Dermis microvascular lymphatic vessel endothelial cell (primary cell): ENCODE data around the gene DPF1. TPM values are rescaled to one million over a fixed set of nuclear protein-coding genes. Genes with fewer than 3 reads are reported as not detected.

ENCODE experiments used
- DNase-seq, 2 donors: peaks; one replicate each; pipeline versions ENCODE4 v3.0.0 to v3.0.0-alpha.2; 2010; ENCODE audit warnings: low read depth in 2 of 2
- total RNA-seq: library from RNA; depleted of rRNA; stranded (reverse); fragments of >200 nt; gene quantifications from 2 replicates; pipeline ENCODE4 v1.2.1, GENCODE V29; 2014

DPF1 gene
- total RNA-seq, 1 donor from 2014 or later: 0.26 TPM

DNA sequence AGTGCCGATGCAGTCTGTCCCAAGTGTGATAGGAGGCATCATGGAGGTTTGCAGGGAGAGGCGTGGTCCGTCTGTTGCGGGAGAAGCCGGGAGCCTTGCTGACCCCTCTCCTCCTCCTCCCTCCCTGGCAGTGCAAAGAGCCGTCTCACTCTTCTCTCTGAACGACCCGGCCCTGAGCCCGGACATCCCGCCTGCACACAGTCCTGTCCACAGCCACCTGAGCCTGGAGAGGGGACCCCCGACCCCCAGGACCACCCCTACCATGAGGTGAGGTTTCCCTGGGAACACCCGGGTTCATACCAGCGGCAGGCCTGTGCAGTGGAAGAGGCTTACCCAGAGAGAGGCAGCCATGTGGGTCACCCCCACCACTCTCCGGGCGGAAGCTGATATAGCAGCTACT is 22.3 kb downstream of the DPF1 start:
- DNase-seq: no peak

DNA sequence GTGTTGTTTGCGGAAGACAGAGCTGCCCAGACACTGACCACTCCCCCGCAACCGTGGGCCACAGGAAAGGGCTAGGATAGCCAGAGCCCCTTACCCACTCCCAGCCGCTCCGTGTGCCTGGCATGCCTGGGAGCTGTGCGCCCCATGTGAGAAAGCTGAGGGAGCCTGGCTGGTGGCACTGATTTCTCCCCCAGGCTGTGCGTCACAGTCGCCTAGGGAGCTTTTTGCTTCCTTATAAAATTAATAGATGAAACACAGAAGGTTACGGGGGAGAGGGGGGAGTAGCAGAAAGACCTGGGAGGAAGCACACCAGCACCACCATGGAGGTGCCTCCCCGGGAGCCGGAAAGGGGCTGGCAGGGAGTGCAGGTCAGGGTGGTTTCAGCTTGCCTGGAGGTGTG is 24.7 kb downstream of the DPF1 start:
- DNase-seq: no peak

DNA sequence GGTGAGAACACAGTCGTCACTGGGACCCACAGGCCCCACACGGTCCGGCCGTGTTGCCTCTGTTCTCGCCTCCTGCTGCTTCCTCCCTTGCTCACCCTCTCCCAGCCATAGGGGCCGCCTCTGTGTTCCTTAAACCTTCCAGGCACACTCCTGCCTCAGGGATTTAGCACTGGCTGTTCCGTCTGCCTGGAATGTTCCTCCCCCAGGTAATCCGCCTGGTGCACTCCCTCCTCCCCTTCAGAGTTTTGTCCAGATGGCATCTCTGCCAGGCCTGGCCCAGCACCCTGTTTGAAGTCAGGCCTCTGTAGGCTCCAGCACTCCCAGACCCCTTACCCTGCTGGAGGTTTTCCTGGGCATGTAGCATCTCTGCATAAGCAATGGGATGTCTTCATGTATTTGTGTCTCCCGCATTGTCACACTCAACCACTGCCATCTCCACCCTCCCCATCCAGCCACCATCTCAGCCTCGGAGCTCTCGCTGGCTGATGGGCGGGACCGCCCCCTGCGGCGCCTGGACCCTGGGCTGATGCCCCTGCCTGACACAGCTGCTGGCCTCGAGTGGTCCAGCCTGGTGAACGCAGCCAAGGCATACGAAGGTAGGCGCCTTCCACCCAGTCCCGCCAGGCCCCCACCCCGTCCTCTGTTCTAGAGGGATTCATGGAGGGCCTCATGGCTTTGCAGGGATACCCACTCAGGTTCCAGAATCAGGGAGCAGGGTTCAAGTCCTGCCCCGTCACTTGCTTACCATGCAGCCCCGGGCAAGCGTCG is 25.9 kb downstream of the DPF1 start:
- no peak for DNase-seq

- DNase-seq: no peak
Measured at GRCh38 chr19:38196948-38197656, 26.9 kb downstream of the DPF1 start.

DNA sequence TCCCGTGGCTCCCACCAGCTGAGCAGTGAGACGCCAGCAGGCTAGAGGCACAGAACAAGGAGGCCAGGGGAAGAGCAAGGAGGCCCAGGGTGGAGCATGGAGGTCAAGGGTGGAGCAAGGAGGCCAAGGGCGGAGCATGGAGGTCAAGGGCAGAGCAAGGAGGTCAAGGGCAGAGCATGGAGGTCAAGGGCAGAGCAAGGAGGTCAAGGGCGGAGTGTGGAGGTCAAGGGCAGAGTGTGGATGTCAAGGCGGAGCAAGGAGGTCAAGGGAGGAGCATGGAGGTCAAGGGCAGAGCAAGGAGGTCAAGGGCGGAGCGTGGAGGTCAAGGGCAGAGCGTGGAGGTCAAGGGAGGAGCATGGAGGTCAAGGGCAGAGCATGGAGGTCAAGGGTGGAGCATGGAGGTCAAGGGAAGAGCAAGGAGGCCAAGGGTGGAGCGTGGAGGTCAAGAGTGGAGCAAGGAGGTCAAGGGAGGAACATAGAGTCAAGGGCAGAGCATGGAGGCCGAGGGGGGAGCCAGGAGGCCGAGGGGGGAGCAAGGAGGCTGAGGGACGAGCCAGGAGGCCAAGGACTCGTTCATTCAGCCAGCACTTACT is 27.7 kb downstream of the DPF1 start:
- DNase-seq: no peak

DNA sequence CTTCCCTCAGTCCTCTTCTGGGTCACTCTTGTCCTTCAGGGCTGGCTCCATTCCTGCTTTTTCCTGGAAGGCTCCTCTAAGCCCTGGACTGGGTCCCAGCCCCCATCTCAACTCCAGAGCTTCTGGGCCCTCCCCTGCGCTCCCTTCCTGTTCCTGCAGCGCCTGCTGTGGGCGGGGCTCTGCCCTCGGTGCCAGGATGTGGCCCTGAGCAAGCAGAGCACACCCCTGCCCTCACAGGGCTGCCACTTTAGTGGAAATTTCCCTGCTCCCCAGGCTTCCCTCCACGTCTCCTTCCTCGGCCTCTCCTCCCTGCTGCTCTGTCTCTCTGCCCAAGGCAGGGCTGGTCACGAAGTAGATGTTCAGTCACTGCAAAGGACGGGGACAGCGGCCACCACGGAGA is 28.8 kb downstream of the DPF1 start:
- DNase-seq: no peak

- no peak for DNase-seq
Measured at GRCh38 chr19:38194061-38194701, 29.8 kb downstream of the DPF1 start.

DNA sequence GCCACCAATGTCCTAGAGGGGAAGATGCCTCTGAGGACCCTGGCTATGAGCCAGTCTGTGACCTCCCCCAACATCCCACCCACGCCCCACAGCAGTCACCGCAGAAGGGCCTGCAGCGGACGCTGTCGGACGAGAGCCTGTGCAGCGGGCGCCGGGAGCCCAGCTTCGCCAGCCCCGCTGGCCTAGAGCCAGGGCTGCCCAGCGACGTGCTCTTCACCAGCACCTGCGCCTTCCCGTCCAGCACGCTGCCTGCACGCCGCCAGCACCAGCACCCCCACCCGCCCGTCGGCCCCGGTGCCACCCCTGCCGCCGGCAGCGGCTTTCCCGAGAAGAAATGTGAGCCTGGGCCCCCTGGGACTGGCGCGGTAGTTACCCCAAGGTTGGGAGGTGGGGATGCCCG is 30.6 kb downstream of the DPF1 start:
- DNase-seq: no peak

DNA sequence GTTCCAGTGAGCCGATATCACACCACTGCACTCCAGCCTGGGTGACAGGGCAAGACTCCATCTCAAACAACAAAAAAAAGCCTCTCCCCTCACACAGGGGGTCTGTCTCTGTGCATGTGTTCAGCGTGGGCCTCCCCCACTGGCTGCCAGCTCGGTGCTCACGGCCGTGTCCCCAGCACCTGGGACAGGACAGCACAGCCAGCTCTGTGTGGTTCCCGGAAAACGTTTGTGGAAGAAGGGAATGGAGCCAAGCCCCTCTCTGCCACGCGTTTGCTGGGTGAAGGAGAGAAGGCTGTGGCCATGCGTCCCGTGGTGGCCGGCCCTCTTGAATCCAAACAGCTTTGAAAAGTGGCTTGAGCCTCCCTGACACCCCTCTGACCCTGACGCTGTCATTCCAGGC is 32.3 kb downstream of the DPF1 start:
- DNase-seq: no peak

DNA sequence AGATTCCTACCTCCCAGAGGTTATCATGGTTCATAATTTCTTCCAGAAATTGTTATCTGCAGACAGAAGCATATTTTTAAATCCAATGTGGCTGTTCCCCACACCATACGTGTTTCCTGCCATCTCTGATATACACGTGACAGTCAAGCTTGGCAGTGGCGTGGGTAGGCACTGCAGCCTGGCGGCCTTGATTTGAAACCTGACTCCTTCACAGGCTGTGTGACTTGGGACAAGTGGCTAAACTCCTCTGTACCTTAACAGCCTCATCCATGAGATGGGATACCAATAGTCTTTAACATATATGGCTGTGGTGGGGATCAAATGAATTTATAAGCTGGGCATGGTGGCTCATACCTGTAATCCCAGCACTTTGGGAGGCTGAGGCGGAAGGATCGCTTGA is 33.2 kb downstream of the DPF1 start:
- no peak for DNase-seq

- DNase-seq: no peak
Measured at GRCh38 chr19:38190061-38190460, 34.0 kb downstream of the DPF1 start.

DNA sequence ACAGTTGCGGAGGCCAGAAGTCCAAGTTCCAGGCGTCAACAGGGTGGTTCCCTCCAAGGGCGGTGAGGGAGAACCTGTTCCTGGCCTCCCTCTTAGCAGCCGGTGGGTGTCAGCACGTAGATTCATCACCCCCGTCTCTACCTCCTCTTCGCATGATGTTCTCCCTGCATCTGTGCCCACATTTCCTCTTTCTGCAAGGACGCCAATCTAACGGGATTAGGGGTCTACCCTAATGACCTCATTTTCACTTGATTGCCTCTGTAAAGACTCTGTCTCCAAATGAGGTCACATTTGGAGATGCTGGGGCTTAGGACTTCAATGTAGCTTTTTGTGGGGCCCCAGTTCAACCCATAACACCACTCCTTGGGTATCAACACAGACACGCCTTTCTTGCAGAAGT is 38.5 kb downstream of the DPF1 start:
- DNase-seq: no peak

- DNase-seq: no peak
Measured at GRCh38 chr19:38184815-38185214, 39.2 kb downstream of the DPF1 start.

DNA sequence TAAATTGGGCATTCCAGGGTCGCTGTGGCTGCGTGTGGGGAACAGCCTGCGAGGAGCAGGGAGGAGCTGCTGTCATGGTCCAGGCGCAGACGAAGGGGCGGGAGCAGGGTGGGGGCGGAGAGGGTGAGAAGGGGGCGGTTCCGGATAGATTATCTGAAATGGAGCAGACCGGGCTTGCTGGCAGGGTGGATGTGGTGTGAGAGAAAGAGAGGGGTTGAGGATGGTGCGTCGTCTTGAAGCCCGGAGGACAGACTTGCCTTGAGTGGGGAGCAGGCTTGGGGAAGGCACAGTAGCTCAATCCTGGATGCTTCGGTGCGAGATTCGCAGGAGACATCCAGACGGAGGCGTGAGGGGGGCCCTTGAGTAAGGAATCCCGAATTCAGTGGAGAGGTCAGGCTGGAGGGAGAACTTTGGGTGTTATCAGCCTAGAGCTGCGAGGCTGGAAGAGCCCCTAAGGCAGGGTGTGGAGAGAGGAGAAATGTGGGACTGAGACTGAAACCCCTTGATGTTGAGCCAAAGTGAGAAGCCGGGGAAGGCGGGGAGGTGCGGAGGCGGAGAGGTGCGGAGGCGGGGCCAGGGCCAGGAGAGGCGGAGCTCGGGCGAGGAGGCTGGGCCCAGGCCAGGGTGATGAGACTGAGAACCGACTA is 40.6 kb downstream of the DPF1 start:
- DNase-seq: no peak

DNA sequence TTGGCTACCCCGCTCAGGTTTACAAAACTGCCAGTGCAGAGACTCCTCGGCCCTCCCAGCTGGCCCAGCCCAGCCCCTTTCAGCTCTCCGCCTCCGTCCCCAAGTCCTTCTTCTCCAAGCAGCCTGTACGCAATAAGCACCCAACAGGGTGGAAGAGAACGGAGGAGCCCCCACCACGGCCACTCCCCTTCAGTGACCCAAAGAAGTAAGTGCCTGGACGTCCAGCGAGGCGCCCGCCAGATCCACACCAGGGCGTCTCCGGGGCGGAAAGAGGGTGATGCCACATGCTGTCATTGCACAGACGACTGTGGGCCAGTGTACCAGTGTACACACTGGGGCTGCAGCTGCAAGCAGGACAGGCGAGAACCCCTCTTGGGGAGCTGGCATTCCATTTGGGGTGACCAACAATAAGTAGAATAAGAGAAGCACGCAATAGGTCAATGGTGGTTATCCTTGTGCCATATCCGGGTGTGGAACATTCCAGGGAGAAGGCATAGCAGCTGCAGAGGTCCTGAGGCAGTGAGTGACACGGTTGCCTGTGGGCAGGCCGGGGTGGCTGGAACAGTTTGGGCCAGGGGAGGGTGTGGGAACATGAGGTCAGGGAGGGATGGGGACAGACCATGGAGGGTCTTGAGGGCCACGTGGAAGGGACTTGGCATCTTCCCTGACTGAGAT is 41.3 kb downstream of the DPF1 start:
- no peak for DNase-seq

DNA sequence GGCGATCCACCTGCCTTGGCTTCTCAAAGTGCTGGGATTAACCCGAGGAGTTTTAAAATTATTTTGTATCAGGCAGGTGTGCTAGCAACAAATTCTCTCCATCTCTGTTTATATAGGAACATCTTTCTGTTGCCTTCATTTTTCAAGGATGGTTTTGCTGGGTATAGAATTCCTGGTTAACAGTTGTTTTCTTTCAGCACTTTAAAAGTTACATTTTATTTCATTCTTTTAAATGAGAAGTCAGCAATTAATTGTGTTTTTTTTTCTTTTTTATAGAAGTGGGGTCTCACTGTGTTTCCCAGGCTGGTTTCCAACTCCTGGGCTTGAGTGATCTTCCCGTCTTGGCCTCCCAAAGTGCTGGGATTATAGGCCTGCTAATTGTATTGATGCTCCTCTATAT is 44.0 kb downstream of the DPF1 start:
- no peak for DNase-seq

DNA sequence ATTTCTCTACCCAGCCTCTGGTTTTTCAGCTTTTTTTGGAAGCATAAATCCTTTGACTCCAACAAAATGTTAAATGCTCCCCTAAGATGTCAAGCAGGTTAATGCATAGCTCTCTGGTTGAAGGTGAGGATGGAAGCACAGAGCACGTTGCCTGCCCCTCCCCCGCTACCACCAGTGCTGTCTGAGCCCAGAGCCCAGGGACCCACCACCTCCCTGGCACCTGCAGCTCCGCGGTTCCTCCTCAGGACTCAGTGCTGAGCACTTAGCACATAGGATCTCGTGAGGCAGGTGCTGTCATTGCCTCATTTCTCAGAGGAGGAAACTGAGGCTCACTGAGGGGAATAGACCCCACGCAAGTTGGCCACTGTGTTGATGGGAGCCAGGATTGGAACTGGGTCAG is 48.6 kb downstream of the DPF1 start:
- no peak for DNase-seq

DNA sequence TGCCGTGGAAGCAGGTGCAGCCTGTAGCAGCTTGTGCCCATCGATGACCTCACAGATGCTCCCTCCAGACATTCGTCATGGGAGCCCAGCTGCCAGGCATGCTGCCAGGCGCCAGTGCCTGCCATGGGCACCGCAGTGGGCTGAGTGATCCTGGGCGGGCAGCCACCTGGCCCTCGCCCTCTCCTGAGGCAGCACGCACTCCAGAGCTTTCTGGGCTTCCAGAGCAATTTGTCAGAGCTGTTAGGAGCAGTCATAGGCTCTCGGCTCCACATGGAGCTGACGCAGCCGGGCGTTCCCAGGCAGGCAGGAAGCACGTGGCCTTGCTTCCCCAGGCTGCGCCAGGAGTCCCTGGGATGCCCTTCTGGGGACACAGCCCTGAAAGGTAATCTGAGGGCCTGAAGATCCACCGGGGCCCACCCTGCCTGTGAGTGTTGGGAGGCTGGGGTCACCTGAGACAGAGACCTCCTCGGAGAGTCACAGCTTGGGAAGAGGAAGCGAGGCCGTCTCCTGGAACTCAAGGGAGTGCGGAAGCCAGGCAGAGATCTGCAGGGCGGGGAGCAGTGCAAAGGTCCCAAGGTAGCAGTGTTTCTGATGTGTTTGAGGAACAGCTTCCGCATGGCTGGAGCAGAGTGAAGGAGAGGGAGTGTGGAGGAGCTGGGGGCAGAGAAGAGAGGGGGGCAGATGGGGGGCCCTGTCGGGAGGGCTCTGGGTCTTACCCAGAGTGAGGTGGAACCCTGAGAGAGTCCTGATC is 50.6 kb downstream of the DPF1 start:
- peak; percentile 76 to 77 for DNase-seq

- no peak for DNase-seq
Measured at GRCh38 chr19:38172001-38172400, 52.0 kb downstream of the DPF1 start.

DNA sequence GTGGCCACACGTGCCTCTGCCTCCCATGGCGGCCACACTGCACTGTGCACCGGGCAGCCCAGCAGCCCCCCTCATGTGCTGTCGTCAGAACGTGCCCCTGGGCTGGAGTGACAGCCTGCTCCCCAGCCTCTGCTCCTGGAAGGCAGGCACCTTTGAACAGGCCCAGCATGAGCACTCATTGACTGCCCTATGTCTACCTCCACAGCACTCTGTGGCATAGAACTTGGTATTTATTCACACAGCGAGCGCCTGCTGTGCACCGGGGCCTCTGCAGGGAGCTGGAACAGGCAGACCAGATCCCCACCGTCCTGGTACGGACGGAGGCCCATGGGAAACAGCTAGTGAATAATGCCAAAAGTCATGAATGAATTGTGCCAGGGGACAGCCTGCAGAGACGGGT is 53.7 kb downstream of the DPF1 start:
- no peak for DNase-seq

- DNase-seq: no peak
Measured at GRCh38 chr19:38168637-38169036, 55.4 kb downstream of the DPF1 start.
